IMR-90 (cell line): Measurements from ENCODE around the gene RIN1. TPM values are rescaled to one million over a fixed set of nuclear protein-coding genes. Genes with fewer than 3 reads are reported as not detected.

ENCODE experiments used
- ATAC-seq: fragments of 200-7000 bp; cut with Tn5 transposase; 2 replicates; pipeline ENCODE4 v1.9.1; 2020; ENCODE audit warnings: low read depth, mild to moderate bottlenecking, moderate library complexity
- BruUV-seq: library from RNA; stranded (reverse); fragments of 400-500 nt; replicated peaks from 2 replicates; lab custom pipeline; 2021; lab: Mats Ljungman, UMichigan
- CTCF ChIA-PET: fragments of 300-600 bp; formaldehyde crosslinking; extraction: SDS; loops from one replicate; lab custom pipeline; 2021; ENCODE audit warnings: antibody characterized with exemption; lab: Yijun Ruan, JAX
- POLR2A ChIA-PET: fragments of 300-600 bp; sonication (Branson Sonifier 250); formaldehyde crosslinking; loops from one replicate; lab custom pipeline; 2022; ENCODE audit warnings: antibody characterized with exemption; ENCODE audit not compliant: unreplicated experiment; lab: Charles Lee
- DNase-seq: peaks from one replicate; pipeline ENCODE4 v3.0.0; 2013
- H2AFZ ChIP-seq: replicated peaks from 2 replicates; pipeline ENCODE3; 2013; ENCODE audit warnings: low read length, mild to moderate bottlenecking; ENCODE audit not compliant: poor library complexity
- H2AK5ac ChIP-seq: 2 replicates; pipeline ENCODE4 v1.6.1; 2013; ENCODE audit warnings: low read depth, low read length, inconsistent platforms
- H2AK9ac ChIP-seq: replicated peaks from 2 replicates; pipeline ENCODE3; 2013; ENCODE audit warnings: mild to moderate bottlenecking, low read depth, low read length, moderate library complexity; ENCODE audit not compliant: poor library complexity
- H2BK120ac ChIP-seq: 2 replicates; pipeline ENCODE4 v1.6.1; 2013; ENCODE audit warnings: low read depth, low read length, inconsistent platforms
- H2BK15ac ChIP-seq: 3 replicates; pipeline ENCODE4 v1.6.1; 2013; ENCODE audit warnings: low read depth, low read length, inconsistent platforms
- H2BK20ac ChIP-seq: 2 replicates; pipeline ENCODE4 v1.6.1; 2013; ENCODE audit warnings: low read depth, mild to moderate bottlenecking, inconsistent platforms, low read length, moderate library complexity
- H2BK5ac ChIP-seq: 2 replicates; pipeline ENCODE4 v1.6.1; 2013; ENCODE audit warnings: mild to moderate bottlenecking, low read depth, low read length, inconsistent platforms; ENCODE audit not compliant: poor library complexity, severe bottlenecking
- H3K14ac ChIP-seq: replicated peaks from 2 replicates; pipeline ENCODE4 v1.6.1; 2013; ENCODE audit warnings: low read depth, low read length, inconsistent platforms
- H3K18ac ChIP-seq: 2 replicates; pipeline ENCODE4 v1.6.1; 2013; ENCODE audit warnings: low read depth, low read length, control low read depth
- H3K23ac ChIP-seq: 2 replicates; pipeline ENCODE4 v1.6.1; 2013; ENCODE audit warnings: low read depth, low read length, inconsistent platforms
- H3K27ac ChIP-seq: 2 replicates; pipeline ENCODE4 v1.5.1; 2013; ENCODE audit warnings: mild to moderate bottlenecking, control low read depth, low read length; ENCODE audit not compliant: insufficient read depth
- H3K27me3 ChIP-seq: 2 replicates; pipeline ENCODE4 v1.6.1; 2013; ENCODE audit warnings: low read length; ENCODE audit not compliant: control insufficient read depth, insufficient read depth
- H3K36me3 ChIP-seq: 2 replicates; pipeline ENCODE4 v1.6.1; 2013; ENCODE audit warnings: low read length, mixed read lengths; ENCODE audit not compliant: control insufficient read depth, insufficient read depth
- H3K4ac ChIP-seq: 2 replicates; pipeline ENCODE4 v1.6.1; 2013; ENCODE audit warnings: low read depth, low read length, inconsistent platforms
- H3K4me1 ChIP-seq: 2 replicates; pipeline ENCODE4 v1.6.1; 2013; ENCODE audit warnings: low read length, mixed read lengths; ENCODE audit not compliant: control insufficient read depth, insufficient read depth
- H3K4me2 ChIP-seq: 2 replicates; pipeline ENCODE4 v1.6.1; 2013; ENCODE audit warnings: low read depth, mild to moderate bottlenecking, control low read depth, low read length, moderate library complexity
- H3K4me3 ChIP-seq: 2 replicates; pipeline ENCODE4 v1.5.1; 2013; ENCODE audit warnings: low read depth, mild to moderate bottlenecking, control low read depth, low read length, moderate library complexity; ENCODE audit not compliant: insufficient read depth
- H3K56ac ChIP-seq: 2 replicates; pipeline ENCODE4 v1.6.1; 2013; ENCODE audit warnings: low read length, inconsistent platforms; ENCODE audit not compliant: insufficient read depth; ENCODE audit errors: extremely low read depth
- H3K79me1 ChIP-seq, 2 experiments: 2 replicates each; pipeline ENCODE4 v1.6.1; 2013; ENCODE audit warnings: low read length in 2 of 2, inconsistent platforms in 1 of 2, low read depth in 1 of 2
- H3K9ac ChIP-seq: 2 replicates; pipeline ENCODE4 v1.6.1; 2013; ENCODE audit warnings: low read depth, low read length, control low read depth
- H3K9me1 ChIP-seq: 2 replicates; pipeline ENCODE4 v1.6.1; 2013; ENCODE audit warnings: low read length, inconsistent platforms; ENCODE audit not compliant: insufficient read depth
- H3K9me3 ChIP-seq: 2 replicates; pipeline ENCODE4 v1.6.1; 2013; ENCODE audit warnings: low read length; ENCODE audit not compliant: control insufficient read depth, insufficient read depth
- H4K20me1 ChIP-seq: 2 replicates; pipeline ENCODE4 v1.6.1; 2013; ENCODE audit warnings: low read length, inconsistent platforms; ENCODE audit not compliant: insufficient read depth
- H4K5ac ChIP-seq: 2 replicates; pipeline ENCODE4 v1.6.1; 2013; ENCODE audit warnings: mild to moderate bottlenecking, low read depth, low read length, control low read depth
- H4K8ac ChIP-seq, 2 experiments: 2 replicates each; pipeline ENCODE4 v1.6.1; 2013; ENCODE audit warnings: low read depth in 2 of 2, low read length in 2 of 2, control low read depth in 1 of 2, inconsistent platforms in 1 of 2
- H4K91ac ChIP-seq: 2 replicates; pipeline ENCODE4 v1.6.1; 2013; ENCODE audit warnings: low read depth, low read length, inconsistent platforms; ENCODE audit not compliant: insufficient read depth
- BHLHE40 ChIP-seq: fragments of 150-350 bp; IDR thresholded peaks from 2 replicates; pipeline ENCODE4 v1.6.1; 2016; ENCODE audit warnings: mild to moderate bottlenecking, low read depth, low read length
- MAFK ChIP-seq: IDR thresholded peaks from 2 replicates; pipeline ENCODE4 v1.6.1; 2012; ENCODE audit warnings: low read depth, low read length, improper control_type of control experiment
- MAZ ChIP-seq: IDR thresholded peaks from 2 replicates; pipeline ENCODE4 v1.6.1; 2012; ENCODE audit warnings: low read depth, mild to moderate bottlenecking, low read length, improper control_type of control experiment, moderate library complexity, borderline replicate concordance
- NFE2L2 ChIP-seq: fragments of 150-350 bp; IDR thresholded peaks from 2 replicates; pipeline ENCODE4 v1.6.1; 2016; ENCODE audit warnings: low read depth, mild to moderate bottlenecking, low read length
- POLR2A ChIP-seq: IDR thresholded peaks from 2 replicates; pipeline ENCODE4 v1.6.1; 2012; ENCODE audit warnings: mild to moderate bottlenecking, low read depth, low read length
- RAD21 ChIP-seq: IDR thresholded peaks from 2 replicates; pipeline ENCODE4 v1.6.1; 2012; ENCODE audit warnings: low read length, improper control_type of control experiment
- RCOR1 ChIP-seq: IDR thresholded peaks from 2 replicates; pipeline ENCODE4 v1.6.1; 2012; ENCODE audit warnings: mild to moderate bottlenecking, low read length, improper control_type of control experiment; ENCODE audit not compliant: insufficient replicate concordance
- RFX5 ChIP-seq: IDR thresholded peaks from 2 replicates; pipeline ENCODE4 v1.8.0; 2012; ENCODE audit warnings: low read depth, mild to moderate bottlenecking, low read length, moderate library complexity
- WGBS, 2 experiments: methylation state at CpG; one replicate each; pipeline versions ENCODE4 v1.1.5 to v1.1.7; 2013; ENCODE audit warnings: missing lambda C conversion rate in 2 of 2; ENCODE audit not compliant: insufficient read length in 1 of 2; ENCODE audit errors: extremely low coverage in 2 of 2; 5-methylcytosine and 5-hydroxymethylcytosine counted together
- dilution Hi-C: fragments of 300-500 bp; cut with HindIII; formaldehyde crosslinking; loops from one replicate; pipeline ENCODE4 v1.14.3; 2018; ENCODE audit warnings: low sequenced_read_pairs; ENCODE audit not compliant: unreplicated experiment
- in situ Hi-C: fragments of 300-500 bp; cut with MboI; formaldehyde crosslinking; loops from 3 replicates; pipeline ENCODE4 v1.14.3; 2019; ENCODE audit warnings: low sequenced_read_pairs, inconsistent platforms, mixed read lengths
- intact Hi-C: fragments of 100-400 bp; cut with micrococcal nuclease; formaldehyde crosslinking; loops from 2 replicates; pipeline ENCODE4 v1.10.0; 2022
- polyA plus RNA-seq, 3 experiments: library from polyadenylated mRNA; depleted of rRNA; stranded (reverse); fragments of >200 nt; gene quantifications; 2 replicates each; pipeline ENCODE4 v1.2.3, GENCODE V29; 2012; ENCODE audit warnings: low replicate concordance in 1 of 3
- total RNA-seq: library from RNA; depleted of rRNA; stranded (reverse); fragments of >200 nt; gene quantifications from 2 replicates; pipeline ENCODE4 v1.2.3, GENCODE V29; 2012
- TF ChIP-seq, protein P1 (sequence below): fragments of 150-350 bp; IDR thresholded peaks from 2 replicates; pipeline ENCODE4 v1.6.1; 2016; ENCODE audit warnings: low read depth, mild to moderate bottlenecking, low read length, moderate library complexity, borderline replicate concordance
- TF ChIP-seq, protein P2 (sequence below): conservative IDR thresholded peaks from 2 replicates; pipeline ENCODE4 v1.5.1; 2012; ENCODE audit warnings: mild to moderate bottlenecking, low read depth, low read length, improper control_type of control experiment

RIN1 gene
- total and polyA plus RNA-seq, 2 of the 4 experiments (the other 2 are of a cell fraction), result 9.9 to 20.8 TPM

DNA sequence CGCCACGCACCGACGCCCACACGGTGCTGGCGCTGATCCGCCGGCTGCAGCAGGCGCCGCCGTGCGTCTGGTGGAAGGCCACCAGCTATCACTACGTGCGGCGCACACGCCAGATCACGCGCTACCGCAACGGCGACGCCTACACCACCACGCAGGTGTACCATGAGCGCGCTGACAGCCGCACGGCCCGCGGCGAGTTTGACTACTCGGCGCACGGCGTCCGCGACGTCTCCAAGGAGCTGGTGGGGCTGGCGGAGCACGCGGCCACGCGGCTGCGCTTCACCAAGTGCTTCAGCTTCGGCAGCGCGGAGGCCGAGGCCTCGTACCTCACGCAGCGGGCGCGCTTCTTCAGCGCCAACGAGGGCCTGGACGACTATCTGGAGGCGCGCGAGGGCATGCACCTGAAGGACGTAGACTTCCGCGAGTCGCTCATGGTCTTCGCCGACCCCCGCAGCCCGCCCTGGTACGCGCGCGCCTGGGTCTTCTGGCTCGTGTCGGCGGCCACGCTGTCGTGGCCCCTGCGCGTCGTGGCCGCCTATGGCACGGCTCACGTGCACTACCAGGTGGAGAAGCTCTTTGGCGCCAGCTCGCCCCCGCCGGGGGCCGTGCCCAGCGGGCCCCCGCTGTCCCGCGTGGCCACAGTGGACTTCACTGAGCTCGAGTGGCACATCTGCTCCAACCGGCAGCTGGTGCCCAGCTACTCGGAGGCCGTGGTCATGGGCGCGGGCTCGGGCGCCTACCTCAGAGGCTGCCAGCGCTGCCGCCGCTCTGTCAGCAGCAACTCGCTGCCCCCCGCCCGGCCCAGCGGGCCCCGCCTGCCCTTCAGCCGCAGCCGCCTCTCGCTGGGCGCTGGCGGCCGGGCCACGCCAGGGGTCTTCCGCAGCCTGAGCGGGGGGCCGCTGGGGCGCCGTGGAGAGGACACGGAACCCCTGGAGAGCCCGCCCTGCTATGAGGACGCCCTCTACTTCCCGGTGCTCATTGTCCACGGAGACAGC lies 41.3 kb downstream of the RIN1 start:
- H2BK20ac ChIP-seq, result no peak overlapping the region
- H3K14ac ChIP-seq, result no peak overlapping the region
- no peak overlapping the region for H3K27ac ChIP-seq
- peaks cover 4% of the 10 kb centered on the region; the same call in 1 of the 2 replicates for H3K9me1 ChIP-seq
- no peaks in the 10 kb centered on the region for H3K79me1 ChIP-seq
- intact Hi-C loops (no loop called here), dilution Hi-C loops (no loop called here), in situ Hi-C loops (no loop called here)
- CTCF ChIA-PET, result no interaction called here
- no peak overlapping the region for H3K9ac ChIP-seq
- peaks cover 3% of the 10 kb centered on the region; the same call in 1 of the 2 replicates for H3K4me1 ChIP-seq
- H3K56ac ChIP-seq, result no peak overlapping the region
- DNase-seq (no peak), ATAC-seq (no peak)
- no peak overlapping the region for H2BK15ac ChIP-seq
- TF ChIP-seq POLR2A, result no peak
- TF ChIP-seq, protein P1, sequence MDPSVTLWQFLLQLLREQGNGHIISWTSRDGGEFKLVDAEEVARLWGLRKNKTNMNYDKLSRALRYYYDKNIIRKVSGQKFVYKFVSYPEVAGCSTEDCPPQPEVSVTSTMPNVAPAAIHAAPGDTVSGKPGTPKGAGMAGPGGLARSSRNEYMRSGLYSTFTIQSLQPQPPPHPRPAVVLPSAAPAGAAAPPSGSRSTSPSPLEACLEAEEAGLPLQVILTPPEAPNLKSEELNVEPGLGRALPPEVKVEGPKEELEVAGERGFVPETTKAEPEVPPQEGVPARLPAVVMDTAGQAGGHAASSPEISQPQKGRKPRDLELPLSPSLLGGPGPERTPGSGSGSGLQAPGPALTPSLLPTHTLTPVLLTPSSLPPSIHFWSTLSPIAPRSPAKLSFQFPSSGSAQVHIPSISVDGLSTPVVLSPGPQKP, result no peak
- no peak for TF ChIP-seq BHLHE40
- no peak for TF ChIP-seq MAFK
- TF ChIP-seq, protein P2, sequence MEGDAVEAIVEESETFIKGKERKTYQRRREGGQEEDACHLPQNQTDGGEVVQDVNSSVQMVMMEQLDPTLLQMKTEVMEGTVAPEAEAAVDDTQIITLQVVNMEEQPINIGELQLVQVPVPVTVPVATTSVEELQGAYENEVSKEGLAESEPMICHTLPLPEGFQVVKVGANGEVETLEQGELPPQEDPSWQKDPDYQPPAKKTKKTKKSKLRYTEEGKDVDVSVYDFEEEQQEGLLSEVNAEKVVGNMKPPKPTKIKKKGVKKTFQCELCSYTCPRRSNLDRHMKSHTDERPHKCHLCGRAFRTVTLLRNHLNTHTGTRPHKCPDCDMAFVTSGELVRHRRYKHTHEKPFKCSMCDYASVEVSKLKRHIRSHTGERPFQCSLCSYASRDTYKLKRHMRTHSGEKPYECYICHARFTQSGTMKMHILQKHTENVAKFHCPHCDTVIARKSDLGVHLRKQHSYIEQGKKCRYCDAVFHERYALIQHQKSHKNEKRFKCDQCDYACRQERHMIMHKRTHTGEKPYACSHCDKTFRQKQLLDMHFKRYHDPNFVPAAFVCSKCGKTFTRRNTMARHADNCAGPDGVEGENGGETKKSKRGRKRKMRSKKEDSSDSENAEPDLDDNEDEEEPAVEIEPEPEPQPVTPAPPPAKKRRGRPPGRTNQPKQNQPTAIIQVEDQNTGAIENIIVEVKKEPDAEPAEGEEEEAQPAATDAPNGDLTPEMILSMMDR, result no peak
- TF ChIP-seq MAZ, result no peak
- TF ChIP-seq RCOR1, result no peak
- TF ChIP-seq NFE2L2, result no peak
- TF ChIP-seq RFX5, result no peak
- no peak for TF ChIP-seq RAD21
- 76% methylated on average over 85 of the region's 123 CpGs; no CpG with 5 or more reads in 1 of the 2 experiments for WGBS, 2 experiments
- no peak overlapping the region for H3K4me2 ChIP-seq
- no peaks in the 10 kb centered on the region for H3K36me3 ChIP-seq
- POLR2A ChIA-PET, result no interaction called here
- H3K4ac ChIP-seq, result no peak overlapping the region
- no peak overlapping the region for H2AFZ ChIP-seq
- H3K9me3 ChIP-seq, result no peaks in the 10 kb centered on the region
- no peak overlapping the region for H3K4me3 ChIP-seq
- H4K91ac ChIP-seq, result no peak overlapping the region
- H3K18ac ChIP-seq, result no peak overlapping the region
- no TSS peak for BruUV-seq
- H2AK5ac ChIP-seq, result no peak overlapping the region
- H2AK9ac ChIP-seq, result no peak overlapping the region
- H4K8ac ChIP-seq, result no peak overlapping the region
- H2BK5ac ChIP-seq, result no peak overlapping the region
- no peaks in the 10 kb centered on the region for H4K20me1 ChIP-seq
- H2BK120ac ChIP-seq, result no peak overlapping the region
- H3K27me3 ChIP-seq, result peaks cover 53% of the 10 kb centered on the region
- no peak overlapping the region for H3K23ac ChIP-seq
- H4K5ac ChIP-seq, result no peak overlapping the region
